ACHN (cell line): ENCODE data around the gene NFILZ.

ENCODE experiments used
- DNase-seq: peaks from one replicate; pipeline ENCODE4 v3.0.0-alpha.2; 2015
- in situ Hi-C: cut with HindIII; loops from 2 replicates; pipeline ENCODE4 v1.10.0; 2017; ENCODE audit warnings: low sequenced_read_pairs, low pct_ligation_motif_present, low pct_unique_long_range_greater_than_20kb

The NFILZ gene

DNA sequence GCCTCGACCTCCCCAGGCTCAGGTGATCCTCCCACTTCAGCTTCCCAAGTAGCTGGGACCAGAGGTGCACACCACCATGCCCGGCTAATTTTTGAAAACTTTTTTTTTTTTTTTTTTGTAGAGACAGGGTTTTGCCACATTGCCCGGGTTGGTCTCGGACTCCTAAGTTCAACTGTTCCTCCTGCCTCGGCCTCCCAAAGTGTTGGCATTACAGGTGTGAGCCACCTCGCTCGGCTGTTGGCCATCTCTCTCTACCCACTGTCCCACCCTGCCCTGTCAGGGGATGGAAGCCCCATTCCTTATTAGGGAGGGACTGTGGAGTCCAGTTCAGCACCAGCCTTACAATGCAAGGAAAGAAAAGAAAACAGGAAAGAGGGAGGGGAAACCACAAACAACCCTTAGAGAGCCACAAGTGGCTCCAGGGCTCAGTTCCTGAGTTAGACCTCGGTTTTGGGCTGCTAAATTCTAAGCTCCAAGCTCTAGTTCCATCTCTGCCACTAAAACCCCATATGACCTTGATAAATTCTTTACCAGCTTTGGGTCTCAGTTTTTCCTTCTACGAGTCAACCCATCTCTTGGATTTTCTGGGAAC is 36.5 kb downstream of the NFILZ start:
- in situ Hi-C loops, result no loop called here

DNA sequence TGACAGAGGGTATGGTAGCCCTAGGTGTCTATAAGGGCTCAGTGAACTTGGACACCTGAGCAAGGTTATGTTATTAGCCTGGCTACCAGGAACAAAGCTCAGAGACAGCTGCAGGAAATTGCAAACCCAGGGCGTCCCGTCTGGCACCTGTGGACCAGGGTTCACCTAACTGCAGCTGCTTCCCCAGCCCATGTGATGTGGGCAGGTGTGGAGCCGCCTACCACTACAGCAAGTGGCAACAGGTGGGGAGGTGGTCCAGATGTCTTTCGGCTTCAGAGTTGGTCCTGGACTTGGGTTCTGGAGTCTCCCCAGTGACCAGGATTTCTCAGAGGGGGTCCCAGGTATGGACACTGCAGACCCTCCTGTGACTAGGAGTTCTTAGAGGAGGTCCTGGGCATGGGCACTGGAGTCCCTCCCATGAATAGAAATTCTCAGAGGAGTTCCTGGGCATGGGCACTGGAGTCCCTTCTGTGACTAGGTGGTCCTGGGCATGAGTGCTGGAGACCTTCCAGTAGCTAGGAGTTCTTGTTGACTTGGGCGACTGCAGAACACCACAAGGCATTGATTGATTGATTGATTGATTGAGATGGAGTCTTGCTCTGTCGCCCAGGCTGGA is 43.0 kb downstream of the NFILZ start:
- in situ Hi-C loops, result no loop called here
- no peak for DNase-seq

More for the DNA sequence above, 36.5 kb downstream of the NFILZ start:
- no peak for DNase-seq

DNA sequence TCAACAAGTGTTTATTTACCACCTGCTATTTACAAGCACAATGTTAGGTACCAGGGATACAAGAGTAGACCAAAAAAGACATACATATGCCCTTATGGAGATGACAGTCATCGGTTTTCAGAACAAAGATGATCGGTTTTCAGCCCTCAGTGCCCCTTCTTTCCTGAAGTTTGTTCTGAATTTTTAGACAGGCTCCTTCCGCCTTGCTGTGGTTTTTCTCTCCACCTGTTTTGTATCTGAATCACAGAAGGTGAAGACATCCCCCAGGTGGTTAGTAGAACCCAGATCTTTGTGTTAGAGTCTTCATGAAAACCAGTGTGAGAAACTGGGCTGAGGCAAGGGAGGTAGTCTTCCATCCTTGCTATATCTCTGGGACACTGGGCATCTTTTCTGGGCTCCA is 44.6 kb downstream of the NFILZ start:
- no peak for DNase-seq
- in situ Hi-C loops, result no loop called here

DNA sequence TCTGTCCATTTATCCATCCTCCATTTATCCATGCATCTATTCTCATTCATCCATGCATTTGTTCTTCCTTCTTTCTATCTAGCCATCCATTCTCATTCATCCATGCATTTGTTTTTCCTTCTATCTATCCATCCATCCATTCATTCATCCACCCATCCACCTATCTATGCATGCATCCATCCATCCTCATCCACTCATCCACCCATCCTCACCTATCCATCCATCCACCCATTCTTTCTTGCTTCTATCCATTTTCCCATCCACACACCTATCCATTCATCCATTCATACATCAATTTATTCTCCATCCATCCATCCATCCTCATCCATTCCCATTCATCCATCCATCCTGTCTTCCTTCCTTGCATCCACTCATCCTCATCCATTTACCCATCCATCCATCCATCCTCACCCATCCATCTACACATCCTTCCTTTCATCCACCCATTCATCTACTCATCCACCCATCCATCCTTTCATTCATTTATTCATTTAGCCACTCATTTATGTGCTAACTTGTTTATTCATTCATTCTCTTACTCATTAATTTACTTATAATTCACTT is 47.9 kb downstream of the NFILZ start:
- in situ Hi-C loops, result no loop called here

More for the DNA sequence above, 47.9 kb downstream of the NFILZ start:
- no peak for DNase-seq
